HG02885 (cell line): ENCODE results near the gene FCAMR.

Experiments
- ATAC-seq: cut with Tn5 transposase; IDR thresholded peaks from one replicate; pipeline ENCODE4 v1.9.1; 2021; ENCODE audit warnings: mild to moderate bottlenecking; ENCODE audit not compliant: unreplicated experiment, poor library complexity

Gene FCAMR

GRCh38 chr1:206970446-206970845 is at the start of gene FCAMR:
Gene FCAMR, minus strand, starts transcription at chr1:206970460. Its CDS starts 335 bp downstream, at chr1:206970125.
- no peak for ATAC-seq

- no peak for ATAC-seq
Measured at GRCh38 chr1:207019661-207020060, 49.4 kb upstream of the FCAMR start.

- ATAC-seq = no peak
Measured at GRCh38 chr1:207019161-207019560, 48.9 kb upstream of the FCAMR start.

GRCh38 chr1:207018707-207019106 is 48.4 kb upstream of the FCAMR start:
- no peak for ATAC-seq

- no peak for ATAC-seq
Measured at GRCh38 chr1:207017615-207018559, 47.6 kb upstream of the FCAMR start.

- no peak for ATAC-seq
Measured at GRCh38 chr1:207015791-207016190, 45.5 kb upstream of the FCAMR start.

GRCh38 chr1:207014728-207015127 is 44.5 kb upstream of the FCAMR start:
- ATAC-seq = no peak

- no peak for ATAC-seq
Measured at GRCh38 chr1:207013321-207014085, 43.2 kb upstream of the FCAMR start.

- no peak for ATAC-seq
Measured at GRCh38 chr1:207010726-207011125, 40.5 kb upstream of the FCAMR start.

GRCh38 chr1:207009945-207010344 is 39.7 kb upstream of the FCAMR start:
- ATAC-seq = no peak

GRCh38 chr1:207009182-207009850 is 39.1 kb upstream of the FCAMR start:
- ATAC-seq = no peak

GRCh38 chr1:207007352-207008033 is 37.2 kb upstream of the FCAMR start:
- no peak for ATAC-seq

GRCh38 chr1:207006914-207007313 is 36.7 kb upstream of the FCAMR start:
- no peak for ATAC-seq

- ATAC-seq = no peak
Measured at GRCh38 chr1:207006083-207006482, 35.8 kb upstream of the FCAMR start.

GRCh38 chr1:207004931-207005830 is 34.9 kb upstream of the FCAMR start:
- no peak for ATAC-seq

GRCh38 chr1:207003210-207003609 is 33.0 kb upstream of the FCAMR start:
- ATAC-seq = no peak

GRCh38 chr1:207002724-207003146 is 32.5 kb upstream of the FCAMR start:
- ATAC-seq = no peak

GRCh38 chr1:207001492-207002245 is 31.4 kb upstream of the FCAMR start:
- ATAC-seq = no peak
